ENCODE data around the gene WWC2.

WWC2 gene

GRCh38 chr4:183201331-183201730 is 102.3 kb downstream of the WWC2 start:
- Mint-ChIP-seq H3K27ac (no peak overlapping the region), H3K4me1 (no peaks in the 10 kb centered on the region), H3K27me3 (peaks cover 3% of the 10 kb centered on the region), H3K4me3 (no peak overlapping the region), H3K36me3 (no peaks in the 10 kb centered on the region), H3K9me3 (no peaks in the 10 kb centered on the region)
- no peak for DNase-seq
- CTCF ChIA-PET: no interaction called here

- Mint-ChIP-seq H3K4me3 (no peak overlapping the region), H3K27ac (no peak overlapping the region), H3K36me3 (no peaks in the 10 kb centered on the region), H3K27me3 (no peaks in the 10 kb centered on the region), H3K4me1 (no peaks in the 10 kb centered on the region), H3K9me3 (no peaks in the 10 kb centered on the region)
- no peak for DNase-seq
- CTCF ChIA-PET: no interaction called here
These were observed 103.5 kb downstream of the WWC2 start for GRCh38 chr4:183202523-183202922.

GRCh38 chr4:183204793-183205192 is 105.7 kb downstream of the WWC2 start:
- no peaks in the 10 kb centered on the region for H3K9me3 Mint-ChIP-seq

GRCh38 chr4:183205193-183205592 is 106.1 kb downstream of the WWC2 start:
- no peak overlapping the region for H3K27ac Mint-ChIP-seq
- DNase-seq: no peak
- H3K4me1 Mint-ChIP-seq: no peaks in the 10 kb centered on the region
- no peaks in the 10 kb centered on the region for H3K36me3 Mint-ChIP-seq
- H3K9me3 Mint-ChIP-seq: no peaks in the 10 kb centered on the region
- H3K27me3 Mint-ChIP-seq: no peaks in the 10 kb centered on the region
- CTCF ChIA-PET: interaction anchor here (1.1 kb wide), 1 partner anchor 29 kb away, joined by 3 read pairs; no protein-coding TSS in a partner anchor
- H3K4me3 Mint-ChIP-seq: no peak overlapping the region

More at GRCh38 chr4:183204793-183205192, 105.7 kb downstream of the WWC2 start:
- CTCF ChIA-PET: no interaction called here
- no peaks in the 10 kb centered on the region for H3K27me3 Mint-ChIP-seq
- no peaks in the 10 kb centered on the region for H3K36me3 Mint-ChIP-seq
- no peak overlapping the region for H3K4me3 Mint-ChIP-seq
- no peak for DNase-seq
- no peak overlapping the region for H3K27ac Mint-ChIP-seq
- H3K4me1 Mint-ChIP-seq: no peaks in the 10 kb centered on the region

GRCh38 chr4:183205709-183206108 is 106.7 kb downstream of the WWC2 start:
- Mint-ChIP-seq H3K4me1 (no peaks in the 10 kb centered on the region), H3K9me3 (no peaks in the 10 kb centered on the region), H3K27ac (no peak overlapping the region), H3K4me3 (no peak overlapping the region), H3K27me3 (no peaks in the 10 kb centered on the region), H3K36me3 (no peaks in the 10 kb centered on the region)
- DNase-seq: no peak
- CTCF ChIA-PET: interaction anchor here (1.1 kb wide), 1 partner anchor 28 kb away, joined by 3 read pairs; no protein-coding TSS in a partner anchor

- no peaks in the 10 kb centered on the region for H3K27me3 Mint-ChIP-seq
- no peaks in the 10 kb centered on the region for H3K4me1 Mint-ChIP-seq
- H3K4me3 Mint-ChIP-seq: no peak overlapping the region
- CTCF ChIA-PET: no interaction called here
- H3K36me3 Mint-ChIP-seq: no peaks in the 10 kb centered on the region
- no peak for DNase-seq
- no peak overlapping the region for H3K27ac Mint-ChIP-seq
- H3K9me3 Mint-ChIP-seq: no peaks in the 10 kb centered on the region
These were observed 112.5 kb downstream of the WWC2 start for GRCh38 chr4:183211533-183211932.

- no peak overlapping the region for H3K27ac Mint-ChIP-seq
- DNase-seq: no peak
- CTCF ChIA-PET: no interaction called here
- no peaks in the 10 kb centered on the region for H3K9me3 Mint-ChIP-seq
- H3K4me1 Mint-ChIP-seq: no peaks in the 10 kb centered on the region
- H3K4me3 Mint-ChIP-seq: no peak overlapping the region
- no peaks in the 10 kb centered on the region for H3K27me3 Mint-ChIP-seq
- no peaks in the 10 kb centered on the region for H3K36me3 Mint-ChIP-seq
These were observed 114.9 kb downstream of the WWC2 start for GRCh38 chr4:183213996-183214395.

GRCh38 chr4:183214912-183215488 is 115.9 kb downstream of the WWC2 start:
- Mint-ChIP-seq H3K9me3 (no peaks in the 10 kb centered on the region), H3K4me1 (no peaks in the 10 kb centered on the region), H3K27ac (no peak overlapping the region), H3K27me3 (no peaks in the 10 kb centered on the region), H3K36me3 (no peaks in the 10 kb centered on the region), H3K4me3 (no peak overlapping the region)
- CTCF ChIA-PET: interaction anchor here (1.0 kb wide), 1 partner anchor 278 kb away, joined by 3 read pairs; no protein-coding TSS in a partner anchor
- DNase-seq: no peak

GRCh38 chr4:183220236-183220635 is 121.2 kb downstream of the WWC2 start:
- no peaks in the 10 kb centered on the region for H3K9me3 Mint-ChIP-seq

GRCh38 chr4:183223053-183223452 is 124.0 kb downstream of the WWC2 start:
- DNase-seq: no peak
- CTCF ChIA-PET: no interaction called here
- Mint-ChIP-seq H3K36me3 (no peaks in the 10 kb centered on the region), H3K4me1 (no peaks in the 10 kb centered on the region), H3K27me3 (no peaks in the 10 kb centered on the region), H3K4me3 (no peak overlapping the region), H3K9me3 (no peaks in the 10 kb centered on the region), H3K27ac (no peak overlapping the region)

More at GRCh38 chr4:183220236-183220635, 121.2 kb downstream of the WWC2 start:
- no peak overlapping the region for H3K4me3 Mint-ChIP-seq
- H3K36me3 Mint-ChIP-seq: no peaks in the 10 kb centered on the region
- DNase-seq: no peak
- H3K27ac Mint-ChIP-seq: no peak overlapping the region
- no peaks in the 10 kb centered on the region for H3K27me3 Mint-ChIP-seq
- CTCF ChIA-PET: no interaction called here
- H3K4me1 Mint-ChIP-seq: no peaks in the 10 kb centered on the region

GRCh38 chr4:183229397-183229796 is 130.3 kb downstream of the WWC2 start:
- H3K36me3 Mint-ChIP-seq: no peaks in the 10 kb centered on the region
- CTCF ChIA-PET: no interaction called here
- no peak overlapping the region for H3K4me3 Mint-ChIP-seq
- no peaks in the 10 kb centered on the region for H3K4me1 Mint-ChIP-seq
- H3K9me3 Mint-ChIP-seq: no peaks in the 10 kb centered on the region
- no peaks in the 10 kb centered on the region for H3K27me3 Mint-ChIP-seq
- H3K27ac Mint-ChIP-seq: no peak overlapping the region
- DNase-seq: no peak

- no peaks in the 10 kb centered on the region for H3K9me3 Mint-ChIP-seq
- no peak overlapping the region for H3K27ac Mint-ChIP-seq
- H3K4me3 Mint-ChIP-seq: no peak overlapping the region
- no peak for DNase-seq
- H3K4me1 Mint-ChIP-seq: no peaks in the 10 kb centered on the region
- CTCF ChIA-PET: interaction anchor here (0.9 kb wide), 1 partner anchor 22 kb away, joined by 3 read pairs; no protein-coding TSS in a partner anchor
- no peaks in the 10 kb centered on the region for H3K27me3 Mint-ChIP-seq
- no peaks in the 10 kb centered on the region for H3K36me3 Mint-ChIP-seq
These were observed 141.7 kb downstream of the WWC2 start for GRCh38 chr4:183240581-183241321.

GRCh38 chr4:183241322-183241640 is 142.2 kb downstream of the WWC2 start:
- no peaks in the 10 kb centered on the region for H3K27me3 Mint-ChIP-seq
- CTCF ChIA-PET: no interaction called here
- no peaks in the 10 kb centered on the region for H3K4me1 Mint-ChIP-seq
- no peak for DNase-seq
- no peaks in the 10 kb centered on the region for H3K36me3 Mint-ChIP-seq
- no peaks in the 10 kb centered on the region for H3K9me3 Mint-ChIP-seq
- H3K27ac Mint-ChIP-seq: no peak overlapping the region
- H3K4me3 Mint-ChIP-seq: no peak overlapping the region

- no peak for DNase-seq
- H3K27ac Mint-ChIP-seq: no peak overlapping the region
- no peaks in the 10 kb centered on the region for H3K36me3 Mint-ChIP-seq
- no peaks in the 10 kb centered on the region for H3K9me3 Mint-ChIP-seq
- no peaks in the 10 kb centered on the region for H3K4me1 Mint-ChIP-seq
- H3K4me3 Mint-ChIP-seq: no peak overlapping the region
- CTCF ChIA-PET: interaction anchor here (1.4 kb wide), 1 partner anchor 14 kb away, joined by 4 read pairs; no protein-coding TSS in a partner anchor
- no peaks in the 10 kb centered on the region for H3K27me3 Mint-ChIP-seq
These were observed 142.7 kb downstream of the WWC2 start for GRCh38 chr4:183241721-183242151.

GRCh38 chr4:183242291-183242690 is 143.2 kb downstream of the WWC2 start:
- Mint-ChIP-seq H3K9me3 (no peaks in the 10 kb centered on the region), H3K4me3 (no peak overlapping the region), H3K27ac (no peak overlapping the region), H3K36me3 (no peaks in the 10 kb centered on the region), H3K27me3 (no peaks in the 10 kb centered on the region), H3K4me1 (no peaks in the 10 kb centered on the region)
- CTCF ChIA-PET: interaction anchor here (1.2 to 1.4 kb wide), 2 partner anchors 14 to 302 kb away, joined by 3 to 4 read pairs; no protein-coding TSS in a partner anchor
- DNase-seq: no peak

Measured in activated naive CD4-positive, alpha-beta T cell treated with anti-CD3 and anti-CD28 coated beads, Interleukin-2, amount 10 ng/mL, durations not matched to agents 7 days and 5 days (primary cell).